ENCODE data around the gene PRIM1. TPM values are rescaled to one million over a fixed set of nuclear protein-coding genes. Genes with fewer than 3 reads are reported as not detected.

PRIM1 gene
- polyA plus RNA-seq, 2 of the 4 experiments (the other 2 are of a cell fraction): 43.5 to 66.8 TPM

- no peak for TF ChIP-seq HOXB13 (CRISPR knock-in tag; IDR thresholded peaks at IDR 0.05; ENCODE audit: low read depth)
- TF ChIP-seq EHMT2 (IDR thresholded peaks at IDR 0.05; ENCODE audit: low read depth): no peak
- no peak for TF ChIP-seq MAFK (IDR thresholded peaks at IDR 0.05; ENCODE audit: partially characterized antibody)
- TF ChIP-seq USF2 (IDR thresholded peaks at IDR 0.05): no peak
Observed at GRCh38 chr12:56694161-56694560, 58.0 kb downstream of the PRIM1 start (continued).

- H3K4me1 ChIP-seq: peaks cover 18% of the 10 kb centered on the region; the same call in 2 of the 3 replicates
- H3K4me3 ChIP-seq: peak overlapping the region; percentile 51
- TF ChIP-seq CBX2 (IDR thresholded peaks at IDR 0.05; ENCODE audit: borderline replicate concordance, low read depth): no peak
- TF ChIP-seq JUN (IDR thresholded peaks at IDR 0.05): peak in 1 of 2 experiments; percentile 31; a peak in 2 of 5 replicates
- peak overlapping the region; percentile 83 to 92 for H3K27ac ChIP-seq
- CTCF ChIA-PET: interaction anchor here (0.6 to 1.4 kb wide), 3 partner anchors 52 to 436 kb away, joined by 3 to 5 read pairs (median 3); no protein-coding TSS in a partner anchor
- peak in 1 of 2 experiments; percentile 78 for DNase-seq (ENCODE audit: low read depth in 1 of 2, low spot score in 1 of 2)
- H3K9me3 ChIP-seq: no peaks in the 10 kb centered on the region
- peak in 1 of 2 experiments; percentile 71; a peak in 4 of 6 replicates for ATAC-seq
- under 1% methylated on average over 7 of the region's 7 CpGs for WGBS (ENCODE audit: missing lambda C conversion rate)
- no peak for FAIRE-seq
- H3K4me2 ChIP-seq: peak overlapping the region; percentile 79
- POLR2A ChIA-PET: interaction anchor here (0.7 to 3.5 kb wide), 23 partner anchors 12 to 541 kb away, joined by 3 to 72 read pairs (median 6); partner anchors contain the start of genes ATP5F1B, LRP1, NACA and NEMP1
Observed at GRCh38 chr12:56688846-56689109, 63.3 kb downstream of the PRIM1 start.

GRCh38 chr12:56688129-56688845, 63.8 kb downstream of the PRIM1 start, which contains the start of gene PTGES3:
Gene PTGES3, minus strand, starts transcription at chr12:56688284. Its CDS starts 285 bp downstream, at chr12:56687999.
- Histone ChIP-seq H3K27ac (peak within 1 kb of the TSS; percentile 97 to 98), H3K4me3 (peak within 1 kb of the TSS; percentile 82), H3K9me3 (no peaks in the 10 kb centered on the region), H3K4me2 (peak within 1 kb of the TSS; percentile 89), H3K4me1 (peaks cover 18% of the 10 kb centered on the region; the same call in 2 of the 3 replicates)
- WGBS (ENCODE audit: missing lambda C conversion rate): 1% methylated on average over 47 of the region's 64 CpGs
- ChIA-PET CTCF (interaction anchor here (0.6 to 3.0 kb wide), 7 partner anchors 11 to 436 kb away, joined by 3 to 12 read pairs (median 3); partner anchors contain the start of gene STAT6), POLR2A (interaction anchor here (0.6 to 3.5 kb wide), 32 partner anchors 10 to 561 kb away, joined by 3 to 72 read pairs (median 5); partner anchors contain the start of genes ATP5F1B, BAZ2A, LRP1 and NACA)
- DNase-seq (ENCODE audit: low read depth in 1 of 2, low spot score in 1 of 2): peak; percentile 95 to 99
- no peak for FAIRE-seq
- ATAC-seq: peak; percentile 87 to 92
- TF ChIP-seq TFCP2L1 (CRISPR knock-in tag; IDR thresholded peaks at IDR 0.05) (no peak), KDM1A (IDR thresholded peaks at IDR 0.05; ENCODE audit: low read depth) (no peak), PHF8 (IDR thresholded peaks at IDR 0.05; ENCODE audit: borderline replicate concordance, low read depth) (peak; percentile 95), ATOH8 (CRISPR knock-in tag; IDR thresholded peaks at IDR 0.05; ENCODE audit: low read depth) (no peak), BHLHE40 (IDR thresholded peaks at IDR 0.05; ENCODE audit: low read depth, low read length) (peak; percentile 38; the same call in 1 of the 2 replicates), POLR2A (IDR thresholded peaks at IDR 0.05; ENCODE audit: low read length) (peak; percentile 84; the same call in 1 of the 2 replicates), TP53 (CRISPR knock-in tag; IDR thresholded peaks at IDR 0.05) (peak; percentile 57; the same call in 1 of the 2 replicates), ZSCAN20 (CRISPR knock-in tag; IDR thresholded peaks at IDR 0.05) (no peak), HOXB5 (CRISPR knock-in tag; IDR thresholded peaks at IDR 0.05) (peak; percentile 29; the same call in 1 of the 2 replicates), ELK1 (IDR thresholded peaks at IDR 0.05; ENCODE audit: low read depth, low read length) (no peak), HDAC2 (IDR thresholded peaks at IDR 0.05) (no peak), NFE2L2 (conservative IDR thresholded peaks at IDR 0.05; ENCODE audit: low read length) (peak; percentile 81), KDM5A (IDR thresholded peaks at IDR 0.05) (no peak), USF2 (IDR thresholded peaks at IDR 0.05) (no peak), MYC (IDR thresholded peaks at IDR 0.05; ENCODE audit: borderline replicate concordance, low read length) (peak; percentile 68), EHMT2 (IDR thresholded peaks at IDR 0.05; ENCODE audit: low read depth) (no peak), CTCF (IDR thresholded peaks at IDR 0.05) (no peak), REST (IDR thresholded peaks at IDR 0.05) (peak; percentile 71), RARB (CRISPR knock-in tag; IDR thresholded peaks at IDR 0.05) (no peak)

All from A549 (cell line).